HFF-Myc (cell line): ENCODE measurements around the gene TBCD.

ENCODE experiments used
- DNase-seq: peaks from one replicate; pipeline ENCODE4 v3.0.0-alpha.2; 2011; ENCODE audit warnings: low read depth; ENCODE audit errors: extremely low read depth
- H3K4me3 ChIP-seq: replicated peaks from 2 replicates; pipeline ENCODE4 v1.5.1; 2011; ENCODE audit warnings: low read depth, mild to moderate bottlenecking, control low read depth, low read length
- CTCF ChIP-seq: IDR thresholded peaks from 2 replicates; pipeline ENCODE4 v1.5.1; 2012; ENCODE audit warnings: mild to moderate bottlenecking, low read depth, low read length, control low read depth; ENCODE audit errors: missing control alignments

Gene TBCD

GRCh38 chr17:82923366-82924113, 171.7 kb downstream of the TBCD start:
- TF ChIP-seq CTCF: no peak
- no peak overlapping the region for H3K4me3 ChIP-seq
- no peak for DNase-seq

GRCh38 chr17:82924214-82924613, 172.3 kb downstream of the TBCD start:
- no peak for DNase-seq
- TF ChIP-seq CTCF: no peak
- H3K4me3 ChIP-seq: no peak overlapping the region

GRCh38 chr17:82924812-82925211, 172.9 kb downstream of the TBCD start:
- DNase-seq: no peak
- TF ChIP-seq CTCF: no peak
- H3K4me3 ChIP-seq: no peak overlapping the region

GRCh38 chr17:82925336-82925735, 173.5 kb downstream of the TBCD start:
- no peak overlapping the region for H3K4me3 ChIP-seq
- DNase-seq: no peak
- no peak for TF ChIP-seq CTCF

GRCh38 chr17:82926081-82926480, 174.2 kb downstream of the TBCD start:
- DNase-seq: no peak
- no peak overlapping the region for H3K4me3 ChIP-seq
- TF ChIP-seq CTCF: no peak

GRCh38 chr17:82926716-82927115, 174.9 kb downstream of the TBCD start:
- TF ChIP-seq CTCF: no peak
- no peak for DNase-seq
- H3K4me3 ChIP-seq: no peak overlapping the region

- H3K4me3 ChIP-seq: no peak overlapping the region
- no peak for DNase-seq
- no peak for TF ChIP-seq CTCF
Measured at GRCh38 chr17:82927311-82927660, 175.4 kb downstream of the TBCD start.
